T47D (cell line): ENCODE results near the gene STAT5B.
A peak's percentile ranks its signal among the peaks of the same experiment; 100 is the strongest.
"Not testable (repeated sequence)": the region's sequence is repeated elsewhere in the genome, so short reads cannot be mapped to it uniquely, and the experiment has no call there.

Experiments
- DNase-seq, 2 experiments: peaks; one replicate each; pipeline versions ENCODE4 v3.0.0 to v3.0.0-alpha.2; 2011 to 2012; ENCODE audit warnings: low read depth in 1 of 2, low spot score in 1 of 2
- JUND ChIP-seq: IDR thresholded peaks from 2 replicates; pipeline ENCODE4 v1.6.1; 2012; ENCODE audit warnings: low read depth
- in situ Hi-C: cut with HindIII; loops from 2 replicates; pipeline ENCODE4 v1.10.0; 2016; ENCODE audit warnings: low sequenced_read_pairs, low pct_unique_long_range_greater_than_20kb

The STAT5B gene

GRCh38 chr17:42266918-42267766, 9.0 kb downstream of the STAT5B start:
- in situ Hi-C loops: no loop called here
- TF ChIP-seq JUND: no peak
- DNase-seq: no peak

GRCh38 chr17:42266462-42266861, 9.7 kb downstream of the STAT5B start:
- no peak for TF ChIP-seq JUND

GRCh38 chr17:42264366-42264765, 11.8 kb downstream of the STAT5B start:
- DNase-seq, in situ Hi-C loops: not testable (repeated sequence)

More at GRCh38 chr17:42266462-42266861, 9.7 kb downstream of the STAT5B start:
- in situ Hi-C loops: no loop called here
- DNase-seq: no peak

GRCh38 chr17:42260318-42260717, 15.9 kb downstream of the STAT5B start:
- no peak for DNase-seq
- TF ChIP-seq JUND: no peak
- in situ Hi-C loops: no loop called here

- in situ Hi-C loops: no loop called here
- no peak for TF ChIP-seq JUND
- DNase-seq: no peak
These were observed 20.7 kb downstream of the STAT5B start for GRCh38 chr17:42255445-42255844.

- DNase-seq: no peak
These were observed 22.6 kb downstream of the STAT5B start for GRCh38 chr17:42253578-42253977.

GRCh38 chr17:42252597-42253550, 23.3 kb downstream of the STAT5B start:
- in situ Hi-C loops: no loop called here

More at GRCh38 chr17:42253578-42253977, 22.6 kb downstream of the STAT5B start:
- in situ Hi-C loops: no loop called here
- no peak for TF ChIP-seq JUND

GRCh38 chr17:42251115-42251514, 25.1 kb downstream of the STAT5B start:
- no peak for TF ChIP-seq JUND
- peak in 1 of 2 experiments; percentile 54 for DNase-seq
- in situ Hi-C loops: no loop called here

More at GRCh38 chr17:42252597-42253550, 23.3 kb downstream of the STAT5B start:
- no peak for TF ChIP-seq JUND
- no peak for DNase-seq

- no peak for DNase-seq
- TF ChIP-seq JUND: no peak
- in situ Hi-C loops: no loop called here
These were observed 26.3 kb downstream of the STAT5B start for GRCh38 chr17:42249681-42250446.

- in situ Hi-C loops: no loop called here
- DNase-seq: no peak
- no peak for TF ChIP-seq JUND
These were observed 27.6 kb downstream of the STAT5B start for GRCh38 chr17:42248351-42249179.

GRCh38 chr17:42247734-42248133, 28.5 kb downstream of the STAT5B start:
- TF ChIP-seq JUND: no peak
- no peak for DNase-seq
- in situ Hi-C loops: no loop called here
